Bone marrow (tissue), 2 donors: ENCODE measurements around the gene MGAT5B.
A peak's percentile ranks its signal among the peaks of the same experiment; 100 is the strongest.
"Not testable (repeated sequence)": the region's sequence is repeated elsewhere in the genome, so short reads cannot be mapped to it uniquely, and the experiment has no call there.

Experiments used
- DNase-seq, 2 donors: peaks; one replicate each; lab custom pipeline; 2025; lab: John Stamatoyannopoulos, UW

Gene MGAT5B

GRCh38 chr17:76868176-76868668 lies at the start of gene MGAT5B:
TSS of gene MGAT5B (plus strand) at chr17:76868404. CDS start at chr17:76869030, 626 bp downstream.
- peak in 1 of 2 donors; percentile 11 for DNase-seq

DNA sequence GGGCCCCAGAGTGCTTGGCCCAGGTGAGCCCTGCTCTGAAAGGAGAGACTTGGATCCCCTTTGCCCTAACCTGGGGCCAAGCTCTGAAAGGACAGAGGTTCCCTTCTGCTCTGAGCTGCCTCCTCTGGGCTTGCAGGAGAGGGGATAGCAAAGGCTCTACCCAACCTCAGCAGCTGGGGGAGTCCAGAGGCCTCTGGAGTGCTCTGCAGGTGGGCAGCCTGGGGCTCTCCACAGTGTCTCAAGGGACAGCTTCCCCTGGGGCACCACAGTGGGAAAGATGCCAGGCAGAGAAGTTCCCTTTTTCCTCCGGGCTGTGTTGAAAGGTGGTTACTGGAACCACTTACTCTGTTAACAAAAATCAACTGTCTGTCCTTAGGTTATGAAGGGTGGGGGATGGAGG lies 48.2 kb upstream of the MGAT5B start:
- DNase-seq, result peak in 1 of 2 donors; percentile 2

DNA sequence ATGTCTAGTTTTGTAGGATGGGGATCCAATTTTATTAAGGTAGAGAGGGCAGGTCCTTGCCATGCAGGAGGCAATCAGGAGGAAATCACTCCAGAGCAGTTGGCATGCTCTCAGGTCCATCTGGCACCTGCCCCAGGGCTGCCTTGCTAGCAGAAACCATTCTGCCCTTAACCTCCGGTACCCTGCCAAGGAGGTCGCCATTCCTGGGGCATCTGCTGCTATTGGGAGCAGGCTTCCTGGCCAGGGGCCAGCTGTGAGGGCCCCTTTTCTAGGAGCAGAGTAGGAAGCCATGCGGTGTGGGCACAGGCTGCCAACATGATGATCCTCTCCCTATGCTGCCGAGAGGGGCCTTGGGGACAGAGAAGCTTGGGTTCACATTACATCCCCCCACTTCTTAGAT lies 47.6 kb upstream of the MGAT5B start:
- DNase-seq, result no peak

DNA sequence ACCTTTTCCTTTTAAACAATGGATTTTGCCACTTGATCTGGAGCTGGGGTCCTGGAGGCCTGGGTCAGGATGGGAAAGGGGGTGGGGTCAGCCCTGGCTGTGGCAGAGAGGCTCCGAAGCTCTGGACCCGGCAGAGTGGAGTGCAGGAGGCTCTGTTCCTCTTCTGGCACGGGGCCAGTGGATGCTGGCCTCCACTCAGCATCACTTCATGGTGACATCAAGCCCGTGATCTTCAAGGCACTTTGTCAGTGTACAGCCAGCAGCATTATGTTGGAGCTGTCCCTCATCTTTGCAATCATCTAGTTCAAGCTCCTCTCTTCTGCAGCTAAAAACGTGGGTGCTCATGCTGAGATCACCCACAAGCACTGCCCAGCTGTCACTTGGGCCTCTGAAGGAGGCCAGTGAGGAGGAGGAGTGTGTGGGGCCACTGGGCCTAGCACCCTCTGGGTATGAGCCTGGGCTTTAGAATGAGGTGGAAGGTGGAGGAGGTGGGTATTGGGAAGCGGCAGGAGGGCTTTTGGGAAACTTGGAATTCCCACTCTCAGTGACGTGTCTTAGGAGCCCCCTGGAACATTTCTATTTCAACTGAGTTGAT lies 45.9 kb upstream of the MGAT5B start:
- no peak for DNase-seq

DNA sequence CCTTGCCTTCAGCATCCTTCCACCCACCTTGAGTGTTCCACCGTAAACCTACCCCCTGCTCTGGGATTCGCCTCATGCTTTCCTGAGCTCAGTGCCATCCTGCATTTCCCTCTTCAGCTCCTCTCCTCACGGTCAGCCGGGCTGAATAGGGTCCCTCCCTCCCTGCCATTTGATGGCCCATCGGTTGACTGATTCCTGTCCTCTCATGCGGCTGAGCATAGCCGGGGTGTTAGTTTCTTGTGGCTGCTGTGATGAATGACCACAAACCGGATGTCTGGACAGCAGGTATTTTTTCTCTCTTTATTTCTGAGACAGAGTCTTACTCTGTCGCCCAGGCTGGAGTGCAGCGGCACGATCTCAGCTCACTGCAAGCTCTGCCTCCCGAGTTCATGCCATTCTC lies 44.1 kb upstream of the MGAT5B start:
- no peak for DNase-seq

- DNase-seq, result no peak
Measured at GRCh38 chr17:76826330-76827068, 41.7 kb upstream of the MGAT5B start.

DNA sequence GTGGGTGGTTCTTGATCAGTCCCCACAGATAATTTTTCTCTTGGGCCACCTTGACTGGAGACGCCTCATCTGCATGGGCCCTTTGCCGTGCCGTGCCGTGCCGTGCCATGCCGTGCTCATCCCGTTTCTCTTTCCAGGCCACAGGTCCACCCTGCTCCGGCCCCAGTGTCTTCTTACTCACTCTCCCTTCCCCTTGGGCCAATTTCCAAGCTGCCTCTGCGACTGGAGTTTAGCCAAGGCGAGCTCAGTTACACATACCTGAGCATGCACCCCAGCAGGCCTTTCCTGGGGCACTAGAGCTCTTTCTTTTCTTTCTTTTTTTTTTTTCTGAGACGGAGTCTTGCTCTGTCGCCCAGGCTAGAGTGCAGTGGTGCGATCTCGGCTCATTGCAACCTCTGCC lies 40.5 kb upstream of the MGAT5B start:
- no peak for DNase-seq

GRCh38 chr17:76830987-76831715 lies 37.1 kb upstream of the MGAT5B start:
- DNase-seq, result no peak

DNA sequence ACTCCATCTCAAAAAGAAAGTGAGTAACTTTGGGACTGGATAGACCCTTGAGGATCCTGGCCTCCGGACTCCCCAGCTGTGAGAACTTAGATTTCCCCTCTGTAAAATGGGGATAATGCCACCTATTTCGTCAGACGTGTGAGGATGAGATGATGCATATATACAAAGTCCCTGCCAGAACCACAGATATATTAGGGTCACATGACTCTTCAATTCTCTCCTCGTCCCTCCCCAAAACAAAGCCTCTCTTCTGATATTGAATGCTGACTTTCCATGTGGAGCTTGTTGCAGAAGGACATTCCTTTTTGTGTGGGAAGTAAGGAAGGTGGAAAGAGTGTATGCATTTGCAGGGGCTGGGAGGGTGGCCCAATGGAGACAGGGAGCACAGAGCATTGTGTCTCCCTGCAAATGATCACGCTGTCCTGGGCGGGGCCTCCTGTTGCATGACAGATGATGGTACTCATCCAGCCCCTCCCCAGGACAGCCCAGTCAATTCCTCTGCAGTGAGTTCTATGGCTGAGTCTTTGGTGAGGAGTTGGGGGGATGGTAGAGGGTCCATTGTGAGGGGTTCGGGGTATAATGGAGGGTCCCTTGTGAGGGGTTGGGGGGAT lies 35.1 kb upstream of the MGAT5B start:
- no peak for DNase-seq

DNA sequence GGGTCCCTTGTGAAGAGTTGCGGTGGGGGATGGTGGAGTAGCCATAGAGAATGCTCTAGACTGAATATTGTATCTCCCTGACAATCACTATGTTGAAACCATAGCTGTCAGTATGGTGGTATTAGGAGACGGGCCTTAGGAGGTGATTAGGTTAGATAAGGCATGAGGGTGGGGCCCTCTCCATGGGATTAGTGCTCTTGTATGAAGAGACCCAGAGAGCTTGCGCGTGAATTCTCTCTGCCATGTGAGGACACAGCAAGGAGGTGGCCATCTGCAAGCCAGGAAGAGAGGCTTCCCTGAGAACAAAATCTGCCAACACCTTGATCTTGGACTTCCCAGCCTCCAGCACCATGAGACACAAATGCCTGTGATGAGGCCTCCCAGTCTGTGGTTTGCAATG lies 34.5 kb upstream of the MGAT5B start:
- no peak for DNase-seq

- no peak for DNase-seq
Measured at GRCh38 chr17:76834870-76835269, 33.3 kb upstream of the MGAT5B start.

DNA sequence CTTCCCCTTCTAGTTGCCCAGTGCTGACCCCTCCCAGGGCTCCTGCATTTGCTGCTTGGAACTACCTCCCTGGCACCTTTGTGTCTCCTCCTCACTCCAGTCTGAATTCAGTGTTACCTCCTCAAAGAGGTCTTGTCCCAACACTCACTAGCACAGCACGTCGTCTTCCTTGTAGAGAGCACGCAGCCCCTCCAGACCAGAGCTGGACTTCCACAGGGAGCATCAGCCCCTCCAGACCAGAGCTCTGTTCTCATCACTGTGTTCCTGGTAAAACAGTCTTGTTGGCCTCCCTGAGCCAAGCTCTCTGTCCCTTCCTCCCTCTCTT lies 27.8 kb upstream of the MGAT5B start:
- no peak for DNase-seq

GRCh38 chr17:76840884-76841775 lies 27.1 kb upstream of the MGAT5B start:
- DNase-seq, result no peak

DNA sequence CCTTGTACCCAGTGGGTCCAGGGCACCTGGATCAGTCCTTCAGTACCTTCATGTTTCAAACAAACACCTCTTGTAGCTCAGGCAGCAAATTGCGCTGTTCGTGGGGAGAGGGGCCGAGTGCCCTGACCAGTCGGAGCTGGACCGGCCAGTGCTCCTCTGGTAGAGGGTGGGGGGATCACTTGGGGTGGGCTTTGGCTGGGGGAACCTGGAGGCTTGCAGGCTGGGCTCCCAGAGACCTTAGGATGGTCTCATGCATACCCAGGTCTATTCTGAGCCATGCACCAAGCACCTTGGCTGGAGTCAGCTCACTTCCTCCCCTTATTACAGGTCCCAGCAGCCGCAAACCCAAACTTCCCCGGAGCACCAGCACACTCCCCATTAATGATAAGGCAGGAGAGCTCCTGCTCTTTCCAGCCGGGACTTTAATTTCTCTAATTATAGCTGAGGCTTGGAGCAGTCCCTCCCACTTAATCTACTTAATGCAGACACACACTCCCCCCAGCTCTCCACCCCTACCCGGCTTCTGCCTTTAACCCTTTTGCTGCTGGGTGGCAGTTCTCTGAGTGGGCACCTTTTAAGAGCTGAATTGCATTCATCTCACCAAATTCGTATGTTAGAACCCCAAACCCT lies 26.3 kb upstream of the MGAT5B start:
- no peak for DNase-seq

DNA sequence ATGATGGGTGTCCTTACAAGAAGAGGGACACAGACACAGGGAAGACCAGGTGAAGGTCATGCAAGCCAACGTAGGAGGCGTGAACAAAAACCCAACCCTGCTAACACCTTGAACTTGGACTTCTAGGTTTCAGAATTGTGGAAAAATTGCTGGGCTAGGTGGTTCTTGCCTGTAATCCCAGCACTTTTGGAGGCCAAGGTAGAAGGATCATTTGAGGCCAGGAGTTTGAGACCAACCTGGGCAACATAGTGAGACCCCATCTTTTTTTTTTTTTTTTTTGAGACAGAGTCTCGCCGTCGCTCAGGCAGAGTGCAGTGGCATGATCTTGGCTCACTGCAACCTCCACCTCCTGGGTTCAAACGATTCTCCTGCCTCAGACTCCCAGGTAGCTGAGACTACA lies 25.1 kb upstream of the MGAT5B start:
- not testable (repeated sequence) for DNase-seq

- no peak for DNase-seq
Measured at GRCh38 chr17:76843703-76844484, 24.3 kb upstream of the MGAT5B start.

- no peak for DNase-seq
Measured at GRCh38 chr17:76844485-76844829, 23.7 kb upstream of the MGAT5B start.

- DNase-seq, result no peak
Measured at GRCh38 chr17:76844846-76845245, 23.4 kb upstream of the MGAT5B start.

DNA sequence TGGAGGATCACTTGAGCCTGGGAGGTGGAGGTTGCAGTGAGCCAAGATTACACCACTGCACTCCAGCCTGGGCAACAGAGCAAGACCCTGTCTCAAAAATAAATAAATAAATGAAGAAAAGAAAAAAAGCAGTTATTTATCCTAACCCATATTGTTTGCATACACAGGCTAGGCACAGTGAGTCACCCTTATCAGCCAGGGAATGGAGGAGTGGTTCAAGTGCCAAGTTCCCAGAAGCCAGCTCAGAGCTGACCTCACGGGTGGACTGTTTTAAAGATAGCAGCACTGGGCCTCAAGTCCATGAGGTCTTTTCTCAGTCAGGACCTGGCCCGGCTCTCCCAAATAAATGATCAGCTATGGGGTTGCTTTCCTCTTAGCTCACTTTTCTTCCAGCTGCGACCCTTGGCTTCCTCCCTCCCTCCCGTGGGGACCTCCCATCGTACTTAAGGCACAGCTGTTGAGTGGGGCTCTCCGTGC lies 22.6 kb upstream of the MGAT5B start:
- no peak for DNase-seq

DNA sequence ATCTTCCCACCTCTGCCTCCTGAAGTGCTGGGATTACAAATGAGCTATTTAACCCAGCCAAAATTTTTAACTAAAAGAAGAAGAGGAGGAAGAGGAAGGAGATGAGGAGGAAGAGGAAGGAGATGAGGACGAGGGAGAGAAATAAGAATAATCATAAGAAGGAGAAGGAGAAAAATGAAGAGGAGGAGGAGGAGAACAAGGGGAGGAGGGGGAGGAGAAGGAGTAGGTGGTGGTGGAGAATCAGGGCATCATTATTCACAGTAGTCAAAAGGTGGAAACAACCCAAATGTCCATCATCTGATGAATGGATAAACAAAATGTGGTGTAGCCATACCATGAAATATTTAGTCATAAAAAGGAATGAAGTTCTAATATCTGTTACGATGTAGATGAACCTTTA lies 21.2 kb upstream of the MGAT5B start:
- DNase-seq, result no peak
